ENCODE data around the gene GRPEL1. TPM values are rescaled to one million over a fixed set of nuclear protein-coding genes. Genes with fewer than 3 reads are reported as not detected.
"Not testable (repeated sequence)": the region's sequence is repeated elsewhere in the genome, so short reads cannot be mapped to it uniquely, and the experiment has no call there.

Gene GRPEL1
- polyA plus RNA-seq, 3 donors, result 44.1 to 49.6 (median 45.4) TPM

DNA sequence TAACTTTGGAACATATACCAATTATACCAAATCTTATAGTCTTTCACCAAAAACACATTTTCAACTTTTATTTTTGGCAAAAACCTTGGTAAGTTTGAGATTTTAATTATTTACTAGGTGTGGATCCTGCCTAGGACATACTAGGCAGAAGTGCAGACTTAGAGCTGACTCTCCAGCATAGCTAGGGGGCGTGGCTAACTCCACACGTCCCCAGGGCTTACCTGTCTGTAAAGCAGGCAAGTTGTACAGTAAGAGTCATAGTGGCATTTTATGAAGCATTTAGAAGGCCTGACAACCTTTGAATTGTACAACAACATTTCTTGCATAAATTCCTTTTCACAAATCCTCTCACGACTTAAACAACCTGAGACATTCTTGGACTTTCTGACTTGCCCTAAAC lies 19.2 kb upstream of the GRPEL1 start:
- H3K79me2 ChIP-seq (ENCODE audit: insufficient read depth, low read length), result no peaks in the 10 kb centered on the region
- H3K27me3 ChIP-seq (ENCODE audit: control insufficient read depth in 2 of 2, insufficient read depth in 2 of 2, low read length in 2 of 2), result peaks cover 3 to 43% of the 10 kb centered on the region in 2 donors
- DNase-seq, result no peak
- no peak overlapping the region for H3K4me2 ChIP-seq (replicated peaks; ENCODE audit: extremely low read depth, low read length, poor library complexity, severe bottlenecking)
- intact Hi-C loops (cut with micrococcal nuclease), result no loop called here
- no peak overlapping the region for H3K27ac ChIP-seq (ENCODE audit: low read depth in 1 of 2, low read length in 2 of 2)
- no peak overlapping the region for H2AFZ ChIP-seq (ENCODE audit: insufficient read depth, low read depth, low read length, poor library complexity, severe bottlenecking)
- no peak overlapping the region for H3K4me3 ChIP-seq (replicated peaks in 1 of 3; ENCODE audit: low read depth in 2 of 3, low read length in 3 of 3)
- Mint-ChIP-seq H3K27me3 (ENCODE audit: low read depth in 3 of 3) (peaks cover 37 to 70% (median 44%) of the 10 kb centered on the region in 3 donors), H3K9me3 (peaks cover 0 to 16% (median 7%) of the 10 kb centered on the region in 7 donors), H3K4me1 (peaks cover 6% of the 10 kb centered on the region), H3K27ac (no peak overlapping the region), H3K36me3 (no peaks in the 10 kb centered on the region), H3K4me3 (no peak overlapping the region)
- TF ChIP-seq, protein P1, sequence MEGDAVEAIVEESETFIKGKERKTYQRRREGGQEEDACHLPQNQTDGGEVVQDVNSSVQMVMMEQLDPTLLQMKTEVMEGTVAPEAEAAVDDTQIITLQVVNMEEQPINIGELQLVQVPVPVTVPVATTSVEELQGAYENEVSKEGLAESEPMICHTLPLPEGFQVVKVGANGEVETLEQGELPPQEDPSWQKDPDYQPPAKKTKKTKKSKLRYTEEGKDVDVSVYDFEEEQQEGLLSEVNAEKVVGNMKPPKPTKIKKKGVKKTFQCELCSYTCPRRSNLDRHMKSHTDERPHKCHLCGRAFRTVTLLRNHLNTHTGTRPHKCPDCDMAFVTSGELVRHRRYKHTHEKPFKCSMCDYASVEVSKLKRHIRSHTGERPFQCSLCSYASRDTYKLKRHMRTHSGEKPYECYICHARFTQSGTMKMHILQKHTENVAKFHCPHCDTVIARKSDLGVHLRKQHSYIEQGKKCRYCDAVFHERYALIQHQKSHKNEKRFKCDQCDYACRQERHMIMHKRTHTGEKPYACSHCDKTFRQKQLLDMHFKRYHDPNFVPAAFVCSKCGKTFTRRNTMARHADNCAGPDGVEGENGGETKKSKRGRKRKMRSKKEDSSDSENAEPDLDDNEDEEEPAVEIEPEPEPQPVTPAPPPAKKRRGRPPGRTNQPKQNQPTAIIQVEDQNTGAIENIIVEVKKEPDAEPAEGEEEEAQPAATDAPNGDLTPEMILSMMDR (IDR thresholded peaks at IDR 0.05), result no peak
- WGBS (ENCODE audit: insufficient coverage), result 100% methylated on average over 1 of the region's 3 CpGs
- H3K4me1 ChIP-seq (ENCODE audit: control insufficient read depth in 1 of 2, insufficient read depth in 2 of 2, low read length in 2 of 2), result no peaks in the 10 kb centered on the region
- H4K20me1 ChIP-seq (ENCODE audit: insufficient read depth, low read length), result no peaks in the 10 kb centered on the region
- peaks cover 0 to 5% of the 10 kb centered on the region in 2 donors for H3K9me3 ChIP-seq (replicated peaks in 1 of 2; ENCODE audit: control insufficient read depth in 1 of 2, insufficient read depth in 1 of 2, low read length in 2 of 2)
- H3K36me3 ChIP-seq (replicated peaks in 1 of 2; ENCODE audit: control insufficient read depth in 1 of 2, insufficient read depth in 2 of 2, low read length in 2 of 2), result no peaks in the 10 kb centered on the region
- no peak overlapping the region for H3K9ac ChIP-seq (ENCODE audit: insufficient read depth, low read length, poor library complexity, severe bottlenecking)

DNA sequence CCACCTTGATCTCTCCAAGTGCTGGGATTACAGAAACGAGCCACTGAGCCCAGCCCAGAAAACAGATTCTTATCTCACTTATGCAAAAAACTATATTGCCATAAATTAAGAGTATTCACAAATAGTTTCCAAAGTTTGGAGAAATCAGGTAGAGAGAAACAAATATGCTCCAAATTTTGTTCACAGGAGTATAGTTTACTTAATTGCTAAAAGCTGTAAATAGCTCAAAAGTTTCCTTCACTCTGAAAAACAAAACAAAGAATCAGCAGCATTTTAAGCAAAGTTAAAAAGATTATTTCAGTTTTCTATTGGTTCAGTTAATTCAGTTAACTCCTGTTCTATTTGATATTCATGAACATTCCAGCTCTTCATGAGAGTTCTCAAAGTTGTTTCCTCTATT lies 18.5 kb upstream of the GRPEL1 start:
- Histone ChIP-seq H2AFZ (ENCODE audit: insufficient read depth, low read depth, low read length, poor library complexity, severe bottlenecking) (no peak overlapping the region), H3K79me2 (ENCODE audit: insufficient read depth, low read length) (no peaks in the 10 kb centered on the region), H3K9me3 (replicated peaks in 1 of 2; ENCODE audit: control insufficient read depth in 1 of 2, insufficient read depth in 1 of 2, low read length in 2 of 2) (peaks cover 0 to 5% of the 10 kb centered on the region in 2 donors), H3K4me1 (ENCODE audit: control insufficient read depth in 1 of 2, insufficient read depth in 2 of 2, low read length in 2 of 2) (no peaks in the 10 kb centered on the region), H3K9ac (ENCODE audit: insufficient read depth, low read length, poor library complexity, severe bottlenecking) (no peak overlapping the region), H3K27me3 (ENCODE audit: control insufficient read depth in 2 of 2, insufficient read depth in 2 of 2, low read length in 2 of 2) (peaks cover 3 to 43% of the 10 kb centered on the region in 2 donors), H3K4me2 (replicated peaks; ENCODE audit: extremely low read depth, low read length, poor library complexity, severe bottlenecking) (no peak overlapping the region), H3K4me3 (replicated peaks in 1 of 3; ENCODE audit: low read depth in 2 of 3, low read length in 3 of 3) (no peak overlapping the region), H3K36me3 (replicated peaks in 1 of 2; ENCODE audit: control insufficient read depth in 1 of 2, insufficient read depth in 2 of 2, low read length in 2 of 2) (no peaks in the 10 kb centered on the region), H3K27ac (ENCODE audit: low read depth in 1 of 2, low read length in 2 of 2) (no peak overlapping the region), H4K20me1 (ENCODE audit: insufficient read depth, low read length) (no peaks in the 10 kb centered on the region)
- TF ChIP-seq, protein P1 (IDR thresholded peaks at IDR 0.05), result no peak
- Mint-ChIP-seq H3K36me3 (no peaks in the 10 kb centered on the region), H3K27ac (no peak overlapping the region), H3K27me3 (ENCODE audit: low read depth in 3 of 3) (peaks cover 38 to 74% (median 48%) of the 10 kb centered on the region in 3 donors), H3K9me3 (peaks cover 0 to 16% (median 7%) of the 10 kb centered on the region in 7 donors), H3K4me3 (no peak overlapping the region), H3K4me1 (peaks cover 9% of the 10 kb centered on the region)
- intact Hi-C loops (cut with micrococcal nuclease), result no loop called here
- no peak for DNase-seq
- no CpG with 5 or more reads among the region's 1 CpG for WGBS (ENCODE audit: insufficient coverage)

DNA sequence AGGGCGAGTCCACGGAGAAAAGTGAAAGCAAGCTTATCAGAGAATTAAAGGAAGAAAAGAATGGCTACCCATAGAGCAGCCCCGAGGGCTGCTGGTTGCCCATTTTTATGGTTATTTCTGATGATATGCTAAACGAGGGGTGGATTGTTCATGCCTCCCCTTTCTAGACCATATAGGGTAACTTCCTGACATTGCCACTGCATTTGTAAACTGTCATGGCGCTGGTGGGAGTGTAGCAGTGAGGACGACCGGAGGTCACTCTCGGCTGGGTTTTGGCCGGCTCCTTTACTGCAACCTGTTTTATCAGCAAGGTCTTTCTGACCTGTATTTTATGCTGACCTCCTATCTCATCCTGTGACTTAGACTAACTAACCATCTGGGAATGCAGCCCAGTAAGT lies 16.7 kb upstream of the GRPEL1 start:
- H3K4me3 ChIP-seq (replicated peaks in 1 of 3; ENCODE audit: low read depth in 2 of 3, low read length in 3 of 3); DNase-seq; H3K9ac ChIP-seq (ENCODE audit: insufficient read depth, low read length, poor library complexity, severe bottlenecking); H3K36me3 ChIP-seq (replicated peaks in 1 of 2; ENCODE audit: control insufficient read depth in 1 of 2, insufficient read depth in 2 of 2, low read length in 2 of 2); H3K4me2 ChIP-seq (replicated peaks; ENCODE audit: extremely low read depth, low read length, poor library complexity, severe bottlenecking); H3K27ac ChIP-seq (ENCODE audit: low read depth in 1 of 2, low read length in 2 of 2); H3K27ac Mint-ChIP-seq; H3K36me3 Mint-ChIP-seq; H3K4me1 ChIP-seq (ENCODE audit: control insufficient read depth in 1 of 2, insufficient read depth in 2 of 2, low read length in 2 of 2); H3K9me3 ChIP-seq (replicated peaks in 1 of 2; ENCODE audit: control insufficient read depth in 1 of 2, insufficient read depth in 1 of 2, low read length in 2 of 2); H3K79me2 ChIP-seq (ENCODE audit: insufficient read depth, low read length); H2AFZ ChIP-seq (ENCODE audit: insufficient read depth, low read depth, low read length, poor library complexity, severe bottlenecking); H4K20me1 ChIP-seq (ENCODE audit: insufficient read depth, low read length); H3K4me1 Mint-ChIP-seq: not testable (repeated sequence)
- peaks cover 3 to 44% of the 10 kb centered on the region in 2 donors for H3K27me3 ChIP-seq (ENCODE audit: control insufficient read depth in 2 of 2, insufficient read depth in 2 of 2, low read length in 2 of 2)
- intact Hi-C loops (cut with micrococcal nuclease), result loop anchor here in 1 of 2 donors (5.0 kb wide), 1 partner anchor 362 kb away; no protein-coding TSS in a partner anchor
- Mint-ChIP-seq H3K4me3 (peak overlapping the region in 1 of 2 donors; percentile 27), H3K9me3 (peaks cover 0 to 24% (median 11%) of the 10 kb centered on the region in 7 donors), H3K27me3 (ENCODE audit: low read depth in 3 of 3) (peaks cover 42 to 81% (median 51%) of the 10 kb centered on the region in 3 donors)
- WGBS (ENCODE audit: insufficient coverage), result 74% methylated on average over 4 of the region's 9 CpGs

All from CD14-positive monocyte (primary cell).